Measurements from ENCODE around the gene CLTB.

Gene CLTB

DNA sequence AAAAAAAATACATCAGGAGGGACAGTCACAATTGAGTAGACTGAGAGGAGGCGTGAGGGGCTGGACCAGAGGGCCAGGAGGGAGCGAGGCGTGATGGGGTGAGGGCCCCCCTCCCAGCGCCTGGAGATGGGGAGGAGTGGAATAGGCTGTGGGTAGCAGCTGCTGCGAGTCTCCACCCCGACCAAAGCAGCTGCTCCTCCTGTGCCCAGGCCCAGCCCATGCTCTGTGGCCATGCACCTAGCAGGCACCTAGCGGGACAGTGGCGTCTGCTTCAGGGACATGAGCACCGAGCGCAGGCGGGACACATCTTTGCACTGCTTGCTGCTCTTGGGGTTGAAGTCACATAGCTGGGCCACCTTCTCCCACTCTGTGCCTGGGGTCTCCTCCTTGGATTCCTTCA, 23.8 kb downstream of the CLTB start:
- DNase-seq (ENCODE audit: low read depth), result no peak
- TF ChIP-seq, protein P1, sequence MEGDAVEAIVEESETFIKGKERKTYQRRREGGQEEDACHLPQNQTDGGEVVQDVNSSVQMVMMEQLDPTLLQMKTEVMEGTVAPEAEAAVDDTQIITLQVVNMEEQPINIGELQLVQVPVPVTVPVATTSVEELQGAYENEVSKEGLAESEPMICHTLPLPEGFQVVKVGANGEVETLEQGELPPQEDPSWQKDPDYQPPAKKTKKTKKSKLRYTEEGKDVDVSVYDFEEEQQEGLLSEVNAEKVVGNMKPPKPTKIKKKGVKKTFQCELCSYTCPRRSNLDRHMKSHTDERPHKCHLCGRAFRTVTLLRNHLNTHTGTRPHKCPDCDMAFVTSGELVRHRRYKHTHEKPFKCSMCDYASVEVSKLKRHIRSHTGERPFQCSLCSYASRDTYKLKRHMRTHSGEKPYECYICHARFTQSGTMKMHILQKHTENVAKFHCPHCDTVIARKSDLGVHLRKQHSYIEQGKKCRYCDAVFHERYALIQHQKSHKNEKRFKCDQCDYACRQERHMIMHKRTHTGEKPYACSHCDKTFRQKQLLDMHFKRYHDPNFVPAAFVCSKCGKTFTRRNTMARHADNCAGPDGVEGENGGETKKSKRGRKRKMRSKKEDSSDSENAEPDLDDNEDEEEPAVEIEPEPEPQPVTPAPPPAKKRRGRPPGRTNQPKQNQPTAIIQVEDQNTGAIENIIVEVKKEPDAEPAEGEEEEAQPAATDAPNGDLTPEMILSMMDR (IDR thresholded peaks at IDR 0.05; ENCODE audit: low read depth, low read length, missing control alignments), result no peak

DNA sequence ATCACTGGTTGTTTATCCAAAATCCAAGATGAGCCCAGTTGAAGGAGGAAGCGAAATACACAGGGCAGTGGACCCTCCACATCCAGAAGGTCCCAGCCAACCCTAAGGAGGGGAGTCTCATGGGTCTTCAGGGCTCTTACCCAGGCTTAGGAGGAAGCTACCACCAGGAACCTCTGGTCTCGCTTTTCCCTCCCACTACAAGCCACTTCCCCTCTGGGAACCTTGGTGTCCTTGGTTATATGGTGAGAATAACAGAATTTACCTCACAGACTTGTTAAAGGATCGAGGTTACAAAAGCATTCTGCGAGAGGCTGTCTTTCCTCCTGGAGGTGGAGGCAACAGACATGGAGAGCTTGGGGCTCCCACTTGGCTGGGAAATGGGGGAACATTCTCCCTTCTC, 24.3 kb downstream of the CLTB start:
- DNase-seq (ENCODE audit: low read depth), result no peak
- H3K4me3 ChIP-seq (ENCODE audit: low read depth, low read length), result no peak overlapping the region
- TF ChIP-seq, protein P1 (IDR thresholded peaks at IDR 0.05; ENCODE audit: low read depth, low read length, missing control alignments), result no peak

More for the DNA sequence above, 23.8 kb downstream of the CLTB start:
- H3K4me3 ChIP-seq (ENCODE audit: low read depth, low read length), result no peak overlapping the region

DNA sequence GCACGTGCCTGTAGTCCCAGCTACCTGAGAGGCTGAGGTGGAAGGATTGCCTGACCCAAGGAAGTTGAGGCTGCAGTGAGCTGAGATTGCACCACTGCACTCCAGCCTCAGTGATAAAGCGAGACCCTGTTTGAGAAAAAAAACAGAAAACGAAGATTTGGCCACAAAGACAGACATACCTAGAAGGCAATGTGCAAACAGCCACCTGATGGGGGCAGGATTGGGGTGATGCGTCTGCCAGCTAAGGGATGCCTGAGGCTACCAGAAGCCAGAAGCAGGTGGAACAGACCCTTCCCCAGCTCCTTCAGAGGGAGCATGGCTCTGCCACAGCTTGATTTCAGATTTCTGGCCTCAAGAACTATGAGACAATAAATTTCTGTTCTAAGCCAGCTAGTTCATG, 24.9 kb downstream of the CLTB start:
- TF ChIP-seq, protein P1 (IDR thresholded peaks at IDR 0.05; ENCODE audit: low read depth, low read length, missing control alignments), result no peak
- H3K4me3 ChIP-seq (ENCODE audit: low read depth, low read length), result no peak overlapping the region
- DNase-seq (ENCODE audit: low read depth), result no peak

DNA sequence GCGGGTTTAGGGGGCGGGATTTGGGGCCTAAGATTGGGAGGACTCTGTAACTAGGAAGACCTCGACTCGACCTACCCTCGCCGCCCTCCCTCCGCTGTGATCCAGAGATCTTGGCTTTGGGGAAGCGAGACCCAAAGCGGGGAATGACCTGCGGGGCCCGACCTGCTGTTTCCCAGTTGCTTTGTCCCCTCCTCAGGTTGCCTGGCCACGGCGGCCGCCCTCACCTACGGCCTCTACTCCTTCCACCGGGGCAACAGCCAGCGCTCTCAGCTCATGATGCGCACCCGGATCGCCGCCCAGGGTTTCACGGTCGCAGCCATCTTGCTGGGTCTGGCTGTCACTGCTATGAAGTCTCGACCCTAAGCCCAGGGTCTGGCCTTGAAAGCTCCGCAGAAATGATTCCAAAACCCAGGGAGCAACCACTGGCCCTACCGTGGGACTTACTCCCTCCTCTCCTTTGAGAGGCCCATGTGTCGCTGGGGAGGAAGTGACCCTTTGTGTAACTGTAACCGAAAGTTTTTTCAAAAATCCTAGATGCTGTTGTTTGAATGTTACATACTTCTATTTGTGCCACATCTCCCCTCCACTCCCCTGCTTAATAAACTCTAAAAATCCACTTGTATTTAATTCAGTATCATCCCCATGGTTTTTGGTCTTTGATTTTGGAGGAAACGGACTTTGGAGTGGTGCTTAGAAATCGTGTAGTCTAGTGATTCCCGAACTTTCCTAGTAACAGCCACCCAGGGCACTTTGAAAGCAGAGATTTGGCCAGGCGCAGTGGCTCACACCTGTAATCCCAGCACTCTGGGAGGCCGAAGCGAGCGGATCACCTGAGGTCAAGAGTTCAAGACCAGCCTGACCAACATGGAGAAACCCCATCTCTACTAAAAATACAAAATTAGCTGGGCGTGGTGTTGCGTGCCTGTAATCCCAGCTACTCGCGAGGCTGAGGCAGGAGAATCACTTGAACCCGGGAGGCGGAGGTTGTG, 26.9 kb downstream of the CLTB start:
- TF ChIP-seq, protein P1 (IDR thresholded peaks at IDR 0.05; ENCODE audit: low read depth, low read length, missing control alignments), result no peak
- peak overlapping the region; percentile 96 for H3K4me3 ChIP-seq (ENCODE audit: low read depth, low read length)
- no peak for DNase-seq (ENCODE audit: low read depth)

DNA sequence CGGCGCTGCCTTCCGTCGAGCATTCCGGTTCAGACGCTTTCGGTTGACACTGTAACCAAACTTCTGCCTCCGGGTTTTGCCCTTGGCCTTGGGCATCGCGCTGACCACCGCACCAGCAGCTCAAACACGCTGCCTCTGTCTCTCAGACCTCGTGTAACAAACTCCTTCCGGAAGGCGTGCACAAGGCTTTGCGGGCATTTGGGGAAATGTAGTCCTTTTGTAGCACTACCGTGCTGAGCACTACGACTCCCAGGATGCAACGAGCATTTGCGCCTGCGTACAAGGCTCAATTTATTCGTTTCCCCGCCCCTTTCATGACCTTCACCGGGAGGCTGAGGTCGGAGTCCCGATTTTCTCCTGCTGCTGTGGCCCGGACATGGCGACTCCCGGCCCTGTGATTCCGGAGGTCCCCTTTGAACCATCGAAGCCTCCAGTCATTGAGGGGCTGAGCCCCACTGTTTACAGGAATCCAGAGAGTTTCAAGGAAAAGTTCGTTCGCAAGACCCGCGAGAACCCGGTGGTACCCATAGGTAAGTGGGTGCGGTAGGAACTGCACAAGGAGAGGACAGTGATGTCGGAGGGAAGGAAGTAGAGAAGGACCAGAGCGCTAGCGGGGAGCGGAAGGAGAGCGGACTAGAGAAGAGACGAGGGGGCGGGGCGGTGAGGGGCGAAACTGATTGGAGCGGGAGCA, 27.8 kb downstream of the CLTB start, which contains the start of the genes HIGD2A and NOP16:
HIGD2A (plus strand) TSS at position 308 of the 691 bp plus-strand sequence; CDS start at position 377, 69 bp downstream.
NOP16 (minus strand) TSS at position 155 of the 691 bp plus-strand sequence; CDS start at position 96, 59 bp downstream.
- TF ChIP-seq, protein P1 (IDR thresholded peaks at IDR 0.05; ENCODE audit: low read depth, low read length, missing control alignments), result no peak
- DNase-seq (ENCODE audit: low read depth), result peak; percentile 97
- H3K4me3 ChIP-seq (ENCODE audit: low read depth, low read length), result peak within 1 kb of the TSS; percentile 96

DNA sequence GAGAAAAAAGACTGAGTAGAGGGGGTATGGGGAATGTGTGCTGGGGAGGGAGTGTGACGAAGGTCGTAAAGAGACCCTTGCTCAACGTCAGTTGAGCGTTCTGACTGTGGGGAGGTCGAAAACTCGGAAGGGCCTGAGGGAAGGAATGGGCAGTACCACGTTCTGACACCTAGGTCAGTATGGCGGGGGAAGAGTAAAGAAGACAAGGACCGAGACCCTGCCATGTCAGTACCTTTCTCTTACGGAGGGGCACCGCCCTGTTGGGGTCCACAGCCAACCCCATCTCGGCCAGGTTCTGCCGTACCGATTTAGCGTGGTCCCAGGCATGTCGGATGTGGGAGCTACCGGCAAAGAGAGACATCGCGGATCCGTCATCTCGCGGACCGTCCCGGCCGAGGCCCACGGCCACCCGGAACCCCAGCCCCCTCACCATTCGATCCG, 28.3 kb downstream of the CLTB start:
- TF ChIP-seq, protein P1 (IDR thresholded peaks at IDR 0.05; ENCODE audit: low read depth, low read length, missing control alignments), result no peak
- peak overlapping the region; percentile 96 for H3K4me3 ChIP-seq (ENCODE audit: low read depth, low read length)
- no peak for DNase-seq (ENCODE audit: low read depth)

Data from GM12864 (cell line).